Endothelial cell of umbilical vein (primary cell): ENCODE data around the gene KRT33B. TPM values are rescaled to one million over a fixed set of nuclear protein-coding genes. Genes with fewer than 3 reads are reported as not detected.

ENCODE experiments used
- BruUV-seq: library from RNA; stranded (reverse); fragments of 400-500 nt; replicated peaks from 2 replicates; lab custom pipeline; 2021; lab: Mats Ljungman, UMichigan
- CTCF ChIA-PET: fragments of 300-600, 350-600 bp; sonication (Branson Sonifier 250); formaldehyde crosslinking; loops from one replicate; lab custom pipeline; 2021; ENCODE audit warnings: antibody characterized with exemption, inconsistent platforms; lab: Charles Lee
- POLR2A ChIA-PET: fragments of 300-600, 350-600 bp; sonication (Branson Sonifier 250); formaldehyde crosslinking; loops from one replicate; lab custom pipeline; 2021; ENCODE audit warnings: antibody characterized with exemption, inconsistent platforms; lab: Charles Lee
- DNase-seq: peaks from one replicate; pipeline ENCODE4 v3.0.0-alpha.2; 2011; ENCODE audit warnings: low read depth, low spot score
- FAIRE-seq: peaks from 2 replicates; lab custom pipeline; 2011; peaks lifted over from hg19 to GRCh38; lab: Jason Lieb, UNC
- H2AFZ ChIP-seq: 2 replicates; pipeline ENCODE4 v1.6.0; 2012; ENCODE audit warnings: low read depth, low read length, control low read depth, inconsistent platforms
- H3K27ac ChIP-seq: 2 replicates; pipeline ENCODE4 v1.5.1; 2011; ENCODE audit warnings: low read depth, mild to moderate bottlenecking, control low read depth, low read length, moderate library complexity; ENCODE audit not compliant: insufficient read depth
- H3K27me3 ChIP-seq, 2 experiments: 2 replicates each; pipeline versions ENCODE4 v1.6.0 to v1.6.1; 2011; ENCODE audit warnings: low read length in 2 of 2, mixed read lengths in 1 of 2; ENCODE audit not compliant: control insufficient read depth in 2 of 2, insufficient read depth in 2 of 2
- H3K36me3 ChIP-seq, 2 experiments: 2 replicates in 1 of 2; 3 replicates in 1 of 2; pipeline ENCODE4 v1.5.1; 2011; ENCODE audit warnings: low read length in 2 of 2, mild to moderate bottlenecking in 1 of 2, moderate library complexity in 1 of 2; ENCODE audit not compliant: control insufficient read depth in 2 of 2, insufficient read depth in 2 of 2; ENCODE audit errors: extremely low read depth in 1 of 2
- H3K4me1 ChIP-seq: 3 replicates; pipeline ENCODE4 v1.5.1; 2011; ENCODE audit warnings: mild to moderate bottlenecking, low read length; ENCODE audit not compliant: control insufficient read depth, insufficient read depth; ENCODE audit errors: extremely low read depth
- H3K4me2 ChIP-seq: 2 replicates; pipeline ENCODE4 v1.6.1; 2011; ENCODE audit warnings: low read length, control low read depth, mixed read lengths; ENCODE audit not compliant: insufficient read depth
- H3K4me3 ChIP-seq, 3 experiments: fragments of 200-600 bp in 1 of 3; sonication (generic), shearing (Covaris generic) in 1 of 3; replicated peaks in 1 of 3; 2 replicates each; pipeline ENCODE4 v1.5.1; 2011 to 2016; ENCODE audit warnings: control low read depth in 3 of 3, low read length in 3 of 3, mild to moderate bottlenecking in 2 of 3, inconsistent platforms in 1 of 3, low read depth in 1 of 3, moderate library complexity in 1 of 3; ENCODE audit not compliant: insufficient read depth in 1 of 3
- H3K79me2 ChIP-seq: 2 replicates; pipeline ENCODE4 v1.6.0; 2012; ENCODE audit warnings: low read length, inconsistent platforms; ENCODE audit not compliant: control insufficient read depth, insufficient read depth
- H3K9ac ChIP-seq: replicated peaks from 2 replicates; pipeline ENCODE3; 2011; ENCODE audit warnings: low read length, control low read depth; ENCODE audit not compliant: insufficient read depth; ENCODE audit errors: extremely low read depth
- H3K9me1 ChIP-seq: replicated peaks from 3 replicates; pipeline ENCODE4 v1.6.0; 2011; ENCODE audit warnings: mild to moderate bottlenecking, low read length; ENCODE audit not compliant: control insufficient read depth, insufficient read depth; ENCODE audit errors: extremely low read depth
- H3K9me3 ChIP-seq: replicated peaks from 2 replicates; pipeline ENCODE4 v1.5.1; 2012; ENCODE audit warnings: low read length, inconsistent platforms; ENCODE audit not compliant: control insufficient read depth, insufficient read depth
- H4K20me1 ChIP-seq: replicated peaks from 2 replicates; pipeline ENCODE3; 2011; ENCODE audit warnings: mild to moderate bottlenecking, low read length; ENCODE audit not compliant: control insufficient read depth, insufficient read depth; ENCODE audit errors: extremely low read depth
- CTCF ChIP-seq, 2 donors: IDR thresholded peaks; 1 replicate in 1 of 2; 2 replicates in 1 of 2; pipeline ENCODE4 v1.5.1; 2011; ENCODE audit warnings: low read length in 2 of 2, mild to moderate bottlenecking in 2 of 2, moderate library complexity in 2 of 2, control low read depth in 1 of 2, inconsistent platforms in 1 of 2, low read depth in 1 of 2; ENCODE audit not compliant: insufficient read depth in 1 of 2; ENCODE audit errors: extremely low read depth in 1 of 2
- EZH2 ChIP-seq: IDR thresholded peaks from 2 replicates; pipeline ENCODE4 v1.6.1; 2012; ENCODE audit warnings: borderline replicate concordance, low read depth, mild to moderate bottlenecking, moderate library complexity, low read length, inconsistent platforms; ENCODE audit not compliant: severe bottlenecking
- FOS ChIP-seq: IDR thresholded peaks from 2 replicates; pipeline ENCODE4 v1.6.1; 2011; ENCODE audit warnings: mild to moderate bottlenecking, low read length, moderate library complexity, borderline replicate concordance; ENCODE audit not compliant: insufficient read depth
- GATA2 ChIP-seq: IDR thresholded peaks from 2 replicates; pipeline ENCODE4 v1.7.0; 2011; ENCODE audit warnings: low read depth, mild to moderate bottlenecking, moderate library complexity, mixed read lengths, low read length; ENCODE audit not compliant: insufficient read length, insufficient read depth
- JUN ChIP-seq: IDR thresholded peaks from 2 replicates; pipeline ENCODE4 v1.6.1; 2011; ENCODE audit warnings: borderline replicate concordance, low read depth; ENCODE audit not compliant: insufficient read length, insufficient read depth
- MAX ChIP-seq: IDR thresholded peaks from 2 replicates; pipeline ENCODE4 v1.6.1; 2011; ENCODE audit not compliant: insufficient read depth, insufficient read length
- MYC ChIP-seq: IDR thresholded peaks from one replicate; pipeline ENCODE4 v1.6.1; 2011; ENCODE audit warnings: mild to moderate bottlenecking, low read depth, low read length
- POLR2A ChIP-seq: IDR thresholded peaks from 2 replicates; pipeline ENCODE4 v1.6.1; 2012; ENCODE audit warnings: low read depth, mild to moderate bottlenecking, control low read depth, low read length
- POLR2AphosphoS5 ChIP-seq: IDR thresholded peaks from 2 replicates; pipeline ENCODE4 v1.6.1; 2012; ENCODE audit warnings: low read depth, mild to moderate bottlenecking, control low read depth, low read length, moderate library complexity; ENCODE audit not compliant: insufficient read depth
- dilution Hi-C: fragments of 300-500 bp; cut with MboI; formaldehyde crosslinking; loops from one replicate; pipeline ENCODE4 v1.15.0; 2019; ENCODE audit warnings: low sequenced_read_pairs; ENCODE audit not compliant: extremely low pct_ligation_motif_present
- intact Hi-C: fragments of 100-400 bp; cut with micrococcal nuclease; formaldehyde crosslinking; loops from one replicate; pipeline ENCODE4 v1.10.0; 2022
- polyA plus RNA-seq, 4 experiments: library from polyadenylated mRNA; depleted of rRNA in 3 of 4; stranded (reverse) in 3 of 4; unstranded in 1 of 4; fragments of >200 nt; gene quantifications; 2 replicates each; pipeline versions ENCODE4 v1.2.1 to v1.2.3, GENCODE V29; 2011 to 2012; ENCODE audit warnings: missing spikeins in 1 of 4
- total RNA-seq: library from RNA; stranded (reverse); gene quantifications from 2 replicates; pipeline ENCODE4 v1.2.3, GENCODE V29; 2021

KRT33B gene
- total and polyA plus RNA-seq, 2 donors (not counting 3 experiments of a cell fraction or from before 2014, with no cell fraction given), result not detected

GRCh38 chr17:41417127-41417526 is 47.5 kb upstream of the KRT33B start:
- CTCF ChIA-PET, result interaction anchor here (1.5 to 1.8 kb wide), 2 partner anchors 132 to 246 kb away, joined by 3 to 7 read pairs; no protein-coding TSS in a partner anchor
- H2AFZ ChIP-seq, result no peak overlapping the region
- POLR2A ChIA-PET, result no interaction called here
- no peaks in the 10 kb centered on the region for H3K9me3 ChIP-seq
- dilution Hi-C loops, result no loop called here
- no peak overlapping the region for H3K4me2 ChIP-seq
- DNase-seq (no peak), FAIRE-seq (no peak)
- no peak overlapping the region for H3K27ac ChIP-seq
- H3K9ac ChIP-seq, result no peak overlapping the region
- no peaks in the 10 kb centered on the region for H3K36me3 ChIP-seq
- TF ChIP-seq MAX, result no peak
- no peak for TF ChIP-seq MYC
- TF ChIP-seq EZH2, result no peak
- TF ChIP-seq POLR2AphosphoS5, result no peak
- BruUV-seq, result no TSS peak
- H3K27me3 ChIP-seq, result peaks cover 0 to 4% of the 10 kb centered on the region in 2 experiments
- intact Hi-C loops, result no loop called here
- H3K79me2 ChIP-seq, result no peaks in the 10 kb centered on the region
- no peak overlapping the region for H3K4me3 ChIP-seq
- no peaks in the 10 kb centered on the region for H3K9me1 ChIP-seq
- no peaks in the 10 kb centered on the region for H3K4me1 ChIP-seq
- H4K20me1 ChIP-seq, result no peaks in the 10 kb centered on the region

- intact Hi-C loops, result no loop called here
- DNase-seq (no peak), FAIRE-seq (no peak)
- peaks cover 0 to 4% of the 10 kb centered on the region in 2 experiments for H3K27me3 ChIP-seq
- no peak overlapping the region for H2AFZ ChIP-seq
- CTCF ChIA-PET, result interaction anchor here (1.3 kb wide), 1 partner anchor 132 kb away, joined by 5 read pairs; no protein-coding TSS in a partner anchor
- H4K20me1 ChIP-seq, result no peaks in the 10 kb centered on the region
- H3K9me3 ChIP-seq, result no peaks in the 10 kb centered on the region
- POLR2A ChIA-PET, result no interaction called here
- no peak overlapping the region for H3K27ac ChIP-seq
- no peak overlapping the region for H3K4me3 ChIP-seq
- H3K4me1 ChIP-seq, result no peaks in the 10 kb centered on the region
- H3K9me1 ChIP-seq, result no peaks in the 10 kb centered on the region
- no peak overlapping the region for H3K4me2 ChIP-seq
- no peaks in the 10 kb centered on the region for H3K79me2 ChIP-seq
- no peak overlapping the region for H3K9ac ChIP-seq
- TF ChIP-seq EZH2 (no peak), GATA2 (no peak), FOS (no peak), POLR2A (no peak), POLR2AphosphoS5 (no peak), CTCF (IDR thresholded peaks at IDR 0.05; ENCODE audit: extremely low read depth in 1 of 2, insufficient read depth in 1 of 2, low read depth in 1 of 2, low read length in 2 of 2) (no peak), MAX (no peak), MYC (no peak), JUN (no peak)
- no peaks in the 10 kb centered on the region for H3K36me3 ChIP-seq
- dilution Hi-C loops, result no loop called here
- BruUV-seq, result no TSS peak
These were observed 46.9 kb upstream of the KRT33B start for GRCh38 chr17:41416479-41416878.
